ENCODE data around the gene TEX29. TPM values are rescaled to one million over a fixed set of nuclear protein-coding genes. Genes with fewer than 3 reads are reported as not detected.
A peak's percentile ranks its signal among the peaks of the same experiment; 100 is the strongest.

The TEX29 gene
- total RNA-seq, 6 donors from 2014 or later, result 0.37 to 1.2 (median 0.63) TPM; not detected in 3

DNA sequence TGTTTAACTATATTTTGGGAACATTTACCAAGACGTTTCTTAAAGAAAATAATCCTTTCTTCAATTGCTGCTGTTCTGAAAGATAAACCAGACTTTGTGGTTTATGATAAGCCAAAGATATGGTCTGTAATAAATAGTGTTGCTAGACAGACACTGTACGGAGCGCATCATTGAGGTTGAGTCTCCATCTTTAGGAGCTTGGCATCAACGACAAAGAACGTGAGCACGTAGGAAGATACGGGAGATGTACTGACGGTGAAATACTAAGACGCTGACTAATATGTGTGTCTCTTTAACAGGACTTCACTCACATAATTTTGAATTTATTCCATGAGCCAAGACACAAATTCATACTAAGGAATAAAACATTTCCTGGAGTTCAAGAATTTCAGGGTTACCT is 16.2 kb downstream of the TEX29 start:
- no peak overlapping the region for H3K4me3 ChIP-seq
- WGBS, 2 donors, result 92 to 93% methylated on average over 9 of the region's 9 CpGs
- peaks cover 0 to 3% (median 0%) of the 10 kb centered on the region in 4 donors for H3K9me3 ChIP-seq
- H3K36me3 ChIP-seq, result no peaks in the 10 kb centered on the region
- ATAC-seq (ENCODE audit: low FRiP score in 2 of 2), result no peak
- TF ChIP-seq EP300 (IDR thresholded peaks at IDR 0.05), result no peak
- TF ChIP-seq POLR2A (IDR thresholded peaks at IDR 0.05), result no peak
- TF ChIP-seq POLR2AphosphoS5 (IDR thresholded peaks at IDR 0.05), result no peak
- no peak for TF ChIP-seq CTCF (IDR thresholded peaks at IDR 0.05)
- no peak for DNase-seq
- H3K4me1 ChIP-seq, result no peaks in the 10 kb centered on the region
- H3K27me3 ChIP-seq, result no peaks in the 10 kb centered on the region
- H3K27ac ChIP-seq, result no peak overlapping the region

- ATAC-seq (ENCODE audit: low FRiP score in 2 of 2) (no peak), DNase-seq (no peak)
- TF ChIP-seq POLR2AphosphoS5 (IDR thresholded peaks at IDR 0.05) (no peak), POLR2A (IDR thresholded peaks at IDR 0.05) (no peak), EP300 (IDR thresholded peaks at IDR 0.05) (no peak), CTCF (IDR thresholded peaks at IDR 0.05) (no peak)
- H3K4me1 ChIP-seq, result no peaks in the 10 kb centered on the region
- H3K27ac ChIP-seq, result no peak overlapping the region
- H3K9me3 ChIP-seq, result peaks cover 0 to 3% (median 0%) of the 10 kb centered on the region in 4 donors
- WGBS, 2 donors, result 82 to 83% methylated on average over 3 to 4 of the region's 4 CpGs
- no peaks in the 10 kb centered on the region for H3K36me3 ChIP-seq
- H3K27me3 ChIP-seq, result no peaks in the 10 kb centered on the region
- H3K4me3 ChIP-seq, result no peak overlapping the region
These were observed 16.8 kb downstream of the TEX29 start for GRCh38 chr13:111337206-111337605.

DNA sequence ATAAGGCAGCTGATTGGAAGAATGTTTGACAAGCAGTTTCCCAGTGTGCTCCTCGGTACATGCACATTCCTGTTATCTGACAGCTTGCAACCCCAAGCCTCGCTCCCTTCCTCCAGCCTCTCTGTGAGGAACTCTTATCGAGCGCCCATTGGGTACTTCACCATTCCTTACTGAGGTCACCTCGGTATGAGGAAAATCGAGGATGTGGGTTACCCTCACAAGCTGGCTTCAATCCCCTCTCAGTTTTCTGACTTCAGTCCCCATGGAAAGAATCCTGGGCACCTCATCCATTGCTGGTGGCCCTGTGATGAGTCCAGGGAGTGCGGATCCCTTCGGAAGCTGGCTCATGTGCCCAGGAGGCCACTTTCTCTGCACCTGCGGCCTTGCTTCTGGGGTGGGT is 17.3 kb downstream of the TEX29 start:
- WGBS, 2 donors, result 82 to 93% methylated on average over 9 of the region's 9 CpGs
- H3K4me3 ChIP-seq, result no peak overlapping the region
- DNase-seq, result no peak
- no peak overlapping the region for H3K27ac ChIP-seq
- H3K27me3 ChIP-seq, result no peaks in the 10 kb centered on the region
- no peak for ATAC-seq (ENCODE audit: low FRiP score in 2 of 2)
- H3K36me3 ChIP-seq, result no peaks in the 10 kb centered on the region
- no peaks in the 10 kb centered on the region for H3K4me1 ChIP-seq
- no peak for TF ChIP-seq CTCF (IDR thresholded peaks at IDR 0.05)
- TF ChIP-seq POLR2AphosphoS5 (IDR thresholded peaks at IDR 0.05), result no peak
- TF ChIP-seq EP300 (IDR thresholded peaks at IDR 0.05), result no peak
- TF ChIP-seq POLR2A (IDR thresholded peaks at IDR 0.05), result no peak
- H3K9me3 ChIP-seq, result peaks cover 0 to 3% (median 0%) of the 10 kb centered on the region in 4 donors

GRCh38 chr13:111338841-111339240 is 18.4 kb downstream of the TEX29 start:
- DNase-seq (peak in 1 of 2 donors; percentile 37), ATAC-seq (ENCODE audit: low FRiP score in 2 of 2) (no peak)
- peaks cover 0 to 3% (median 0%) of the 10 kb centered on the region in 4 donors for H3K9me3 ChIP-seq
- whole genome bisulfite sequencing, 2 donors, result 86 to 87% methylated on average over 7 to 10 of the region's 11 CpGs
- no peak overlapping the region for H3K4me3 ChIP-seq
- no peak overlapping the region for H3K27ac ChIP-seq
- TF ChIP-seq EP300 (IDR thresholded peaks at IDR 0.05) (no peak), POLR2AphosphoS5 (IDR thresholded peaks at IDR 0.05) (no peak), POLR2A (IDR thresholded peaks at IDR 0.05) (no peak), CTCF (IDR thresholded peaks at IDR 0.05) (no peak)
- no peaks in the 10 kb centered on the region for H3K27me3 ChIP-seq
- no peaks in the 10 kb centered on the region for H3K4me1 ChIP-seq
- H3K36me3 ChIP-seq, result no peaks in the 10 kb centered on the region

GRCh38 chr13:111339366-111340143 is 19.1 kb downstream of the TEX29 start:
- WGBS, 2 donors, result 89 to 93% methylated on average over 17 to 23 of the region's 29 CpGs

More at GRCh38 chr13:111339366-111340143, 19.1 kb downstream of the TEX29 start:
- Histone ChIP-seq H3K9me3 (no peaks in the 10 kb centered on the region), H3K27ac (no peak overlapping the region), H3K4me1 (no peaks in the 10 kb centered on the region), H3K4me3 (no peak overlapping the region), H3K36me3 (no peaks in the 10 kb centered on the region), H3K27me3 (no peaks in the 10 kb centered on the region)
- TF ChIP-seq POLR2A (IDR thresholded peaks at IDR 0.05), result no peak
- TF ChIP-seq POLR2AphosphoS5 (IDR thresholded peaks at IDR 0.05), result no peak
- TF ChIP-seq EP300 (IDR thresholded peaks at IDR 0.05), result no peak
- DNase-seq (peak in 1 of 2 donors; percentile 69), ATAC-seq (ENCODE audit: low FRiP score in 2 of 2) (peak in 1 of 2 donors; percentile 61)

Measured in upper lobe of left lung (tissue), 6 donors.